Keratinocyte (primary cell): ENCODE data around the gene CCDC137. TPM values are rescaled to one million over a fixed set of nuclear protein-coding genes. Genes with fewer than 3 reads are reported as not detected.

Source experiments
- DNase-seq: peaks from one replicate; pipeline ENCODE4 v3.0.0-alpha.2; 2011; ENCODE audit warnings: low read depth, missing footprints, low spot score
- FAIRE-seq: peaks from 2 replicates; lab custom pipeline; 2011; peaks lifted over from hg19 to GRCh38; lab: Jason Lieb, UNC
- H2AFZ ChIP-seq: 2 replicates; pipeline ENCODE4 v1.6.0; 2012; ENCODE audit warnings: low read length, control low read depth, inconsistent platforms; ENCODE audit not compliant: control insufficient read depth
- H3K27ac ChIP-seq: 2 replicates; pipeline ENCODE4 v1.5.1; 2011; ENCODE audit warnings: low read length; ENCODE audit not compliant: control insufficient read depth, insufficient read depth
- H3K27me3 ChIP-seq: 3 replicates; pipeline ENCODE4 v1.6.0; 2011; ENCODE audit warnings: low read length; ENCODE audit not compliant: control insufficient read depth, insufficient read depth; ENCODE audit errors: extremely low read depth
- H3K36me3 ChIP-seq, 2 experiments: 2 replicates in 1 of 2; 3 replicates in 1 of 2; pipeline ENCODE4 v1.5.1; 2011; ENCODE audit warnings: low read length in 2 of 2, mild to moderate bottlenecking in 1 of 2; ENCODE audit not compliant: control insufficient read depth in 2 of 2, insufficient read depth in 2 of 2; ENCODE audit errors: extremely low read depth in 1 of 2
- H3K4me1 ChIP-seq: 3 replicates; pipeline ENCODE4 v1.5.1; 2011; ENCODE audit warnings: low read length; ENCODE audit not compliant: control insufficient read depth, insufficient read depth; ENCODE audit errors: extremely low read depth
- H3K4me2 ChIP-seq: 3 replicates; pipeline ENCODE4 v1.6.0; 2011; ENCODE audit warnings: low read depth, low read length; ENCODE audit not compliant: control insufficient read depth, insufficient read depth; ENCODE audit errors: extremely low read depth
- H3K4me3 ChIP-seq, 3 experiments: fragments of 200-600 bp in 1 of 3; sonication (generic) in 1 of 3; 2 replicates in 2 of 3; 3 replicates in 1 of 3; pipeline ENCODE4 v1.5.1; 2011 to 2016; ENCODE audit warnings: low read length in 3 of 3, mild to moderate bottlenecking in 3 of 3, control low read depth in 2 of 3, inconsistent platforms in 1 of 3, low read depth in 1 of 3, mixed read lengths in 1 of 3, mixed run types in 1 of 3, moderate library complexity in 1 of 3; ENCODE audit not compliant: control insufficient read depth in 2 of 3, insufficient read depth in 2 of 3; ENCODE audit errors: extremely low read depth in 1 of 3
- H3K79me2 ChIP-seq: 2 replicates; pipeline ENCODE4 v1.6.0; 2012; ENCODE audit warnings: low read length; ENCODE audit not compliant: control insufficient read depth, insufficient read depth
- H3K9ac ChIP-seq: 3 replicates; pipeline ENCODE4 v1.6.0; 2011; ENCODE audit warnings: low read length; ENCODE audit not compliant: control insufficient read depth, insufficient read depth; ENCODE audit errors: extremely low read depth
- H3K9me1 ChIP-seq: 3 replicates; pipeline ENCODE4 v1.6.0; 2011; ENCODE audit warnings: low read length; ENCODE audit not compliant: control insufficient read depth, insufficient read depth; ENCODE audit errors: extremely low read depth
- H3K9me3 ChIP-seq: 2 replicates; pipeline ENCODE4 v1.5.1; 2012; ENCODE audit warnings: low read depth, low read length; ENCODE audit not compliant: control insufficient read depth
- H4K20me1 ChIP-seq: 3 replicates; pipeline ENCODE4 v1.6.0; 2011; ENCODE audit warnings: low read length; ENCODE audit not compliant: control insufficient read depth, insufficient read depth; ENCODE audit errors: extremely low read depth
- EZH2 ChIP-seq: IDR thresholded peaks from one replicate; pipeline ENCODE4 v1.6.1; 2012; ENCODE audit warnings: inconsistent platforms, mild to moderate bottlenecking, low read length, moderate library complexity
- dilution Hi-C: fragments of 300-500 bp; cut with MboI; formaldehyde crosslinking; loops from one replicate; pipeline ENCODE4 v1.7.0; 2020; ENCODE audit warnings: low sequenced_read_pairs; ENCODE audit not compliant: extremely low pct_ligation_motif_present
- polyA plus RNA-seq, 5 experiments: library from polyadenylated mRNA; depleted of rRNA in 3 of 5; stranded (reverse) in 3 of 5; stranded (forward) in 1 of 5; unstranded in 1 of 5; fragments of >200 nt; gene quantifications; 1 replicate in 1 of 5; 2 replicates in 3 of 5; 3 replicates in 1 of 5; pipeline versions ENCODE4 v1.2.1 to v1.2.3, GENCODE V29; 2011 to 2012; ENCODE audit warnings: missing spikeins in 2 of 5, low read depth in 1 of 5, low replicate concordance in 1 of 5
- TF ChIP-seq, protein P1 (sequence below), 3 experiments: IDR thresholded peaks in 1 of 3; conservative IDR thresholded peaks in 1 of 3; optimal IDR thresholded peaks in 1 of 3; 2 replicates in 2 of 3; 3 replicates in 1 of 3; pipeline versions ENCODE3 to v1.5.1; 2011; ENCODE audit warnings: low read length in 3 of 3, mild to moderate bottlenecking in 3 of 3, moderate library complexity in 2 of 3, control low read depth in 1 of 3, inconsistent platforms in 1 of 3; ENCODE audit not compliant: insufficient read depth in 2 of 3; ENCODE audit errors: extremely low read depth in 1 of 3

The CCDC137 gene
- polyA plus RNA-seq, 1 donor (not counting 4 experiments of a cell fraction or from before 2014, with no cell fraction given): 15.4 TPM

DNA sequence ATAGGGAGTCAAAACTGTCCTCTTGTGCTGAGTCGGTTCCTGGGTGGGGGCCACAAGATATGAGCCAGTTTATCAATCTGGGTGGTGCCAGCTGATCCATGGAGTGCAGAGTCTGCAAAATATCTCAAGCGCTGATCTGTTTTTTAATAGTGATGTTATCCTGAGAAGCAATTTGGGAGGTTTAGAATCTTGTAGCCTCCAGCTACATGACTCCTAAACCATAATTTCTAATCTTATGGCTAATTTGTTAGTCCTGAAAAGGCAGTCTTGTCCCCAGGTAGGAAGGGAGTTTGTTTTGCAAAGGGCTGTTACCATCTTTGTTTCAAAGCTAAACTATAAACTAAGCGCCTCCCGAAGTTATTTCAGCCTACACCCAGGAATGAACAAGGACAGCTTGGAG is 27.9 kb upstream of the CCDC137 start:
- H3K27ac ChIP-seq: no peak overlapping the region
- H3K4me3 ChIP-seq: no peak overlapping the region
- H3K4me1 ChIP-seq: peaks cover 25% of the 10 kb centered on the region
- peaks cover 30% of the 10 kb centered on the region for H3K79me2 ChIP-seq
- H4K20me1 ChIP-seq: no peaks in the 10 kb centered on the region
- no peak overlapping the region for H3K4me2 ChIP-seq
- FAIRE-seq: no peak
- no peak for DNase-seq
- H3K9ac ChIP-seq: no peak overlapping the region
- H3K9me1 ChIP-seq: no peaks in the 10 kb centered on the region
- no peaks in the 10 kb centered on the region for H3K9me3 ChIP-seq
- H3K27me3 ChIP-seq: no peaks in the 10 kb centered on the region
- H2AFZ ChIP-seq: no peak overlapping the region
- dilution Hi-C loops: no loop called here
- H3K36me3 ChIP-seq: peaks cover 0 to 2% of the 10 kb centered on the region in 2 experiments
- TF ChIP-seq EZH2: no peak
- TF ChIP-seq, protein P1, sequence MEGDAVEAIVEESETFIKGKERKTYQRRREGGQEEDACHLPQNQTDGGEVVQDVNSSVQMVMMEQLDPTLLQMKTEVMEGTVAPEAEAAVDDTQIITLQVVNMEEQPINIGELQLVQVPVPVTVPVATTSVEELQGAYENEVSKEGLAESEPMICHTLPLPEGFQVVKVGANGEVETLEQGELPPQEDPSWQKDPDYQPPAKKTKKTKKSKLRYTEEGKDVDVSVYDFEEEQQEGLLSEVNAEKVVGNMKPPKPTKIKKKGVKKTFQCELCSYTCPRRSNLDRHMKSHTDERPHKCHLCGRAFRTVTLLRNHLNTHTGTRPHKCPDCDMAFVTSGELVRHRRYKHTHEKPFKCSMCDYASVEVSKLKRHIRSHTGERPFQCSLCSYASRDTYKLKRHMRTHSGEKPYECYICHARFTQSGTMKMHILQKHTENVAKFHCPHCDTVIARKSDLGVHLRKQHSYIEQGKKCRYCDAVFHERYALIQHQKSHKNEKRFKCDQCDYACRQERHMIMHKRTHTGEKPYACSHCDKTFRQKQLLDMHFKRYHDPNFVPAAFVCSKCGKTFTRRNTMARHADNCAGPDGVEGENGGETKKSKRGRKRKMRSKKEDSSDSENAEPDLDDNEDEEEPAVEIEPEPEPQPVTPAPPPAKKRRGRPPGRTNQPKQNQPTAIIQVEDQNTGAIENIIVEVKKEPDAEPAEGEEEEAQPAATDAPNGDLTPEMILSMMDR (optimal IDR thresholded peaks at IDR 0.05 in 1 of 3, IDR thresholded peaks at IDR 0.05 in 1 of 3, conservative IDR thresholded peaks at IDR 0.05 in 1 of 3; ENCODE audit: extremely low read depth in 1 of 3, insufficient read depth in 2 of 3, low read length in 3 of 3): no peak

- Histone ChIP-seq H2AFZ (no peak overlapping the region), H3K9me3 (no peaks in the 10 kb centered on the region), H3K36me3 (no peaks in the 10 kb centered on the region), H4K20me1 (no peaks in the 10 kb centered on the region), H3K4me3 (no peak overlapping the region), H3K9me1 (no peaks in the 10 kb centered on the region), H3K9ac (no peak overlapping the region), H3K27me3 (no peaks in the 10 kb centered on the region), H3K27ac (no peak overlapping the region), H3K79me2 (peaks cover 17% of the 10 kb centered on the region), H3K4me2 (no peak overlapping the region), H3K4me1 (peaks cover 25% of the 10 kb centered on the region)
- no peak for FAIRE-seq
- dilution Hi-C loops: no loop called here
- TF ChIP-seq EZH2: no peak
- TF ChIP-seq, protein P1 (optimal IDR thresholded peaks at IDR 0.05 in 1 of 3, IDR thresholded peaks at IDR 0.05 in 1 of 3, conservative IDR thresholded peaks at IDR 0.05 in 1 of 3; ENCODE audit: extremely low read depth in 1 of 3, insufficient read depth in 2 of 3, low read length in 3 of 3): no peak
- DNase-seq: no peak
These were observed 26.5 kb upstream of the CCDC137 start for GRCh38 chr17:81640011-81640410.
